Trophoblast cell (in vitro differentiated cells and primary cell): Measurements from ENCODE around the gene CABP4.

ENCODE experiments used
- DNase-seq, 2 donors: peaks; one replicate each; pipeline ENCODE4 v3.0.0-alpha.2; 2016
- H2AFZ ChIP-seq: 2 replicates; pipeline ENCODE4 v1.6.1; 2013; ENCODE audit warnings: low read length, moderate library complexity, mild to moderate bottlenecking; ENCODE audit not compliant: insufficient read depth, poor library complexity
- H2AK5ac ChIP-seq: 2 replicates; pipeline ENCODE4 v1.6.1; 2013; ENCODE audit warnings: mild to moderate bottlenecking, low read length
- H2BK120ac ChIP-seq: 2 replicates; pipeline ENCODE4 v1.6.1; 2013; ENCODE audit warnings: low read length, mild to moderate bottlenecking, moderate library complexity; ENCODE audit not compliant: insufficient read depth, poor library complexity
- H2BK12ac ChIP-seq: 2 replicates; pipeline ENCODE4 v1.6.1; 2013; ENCODE audit warnings: mild to moderate bottlenecking, low read length, moderate library complexity
- H2BK5ac ChIP-seq: 2 replicates; pipeline ENCODE4 v1.6.1; 2013; ENCODE audit warnings: low read length, low read depth, moderate library complexity, mild to moderate bottlenecking; ENCODE audit not compliant: poor library complexity
- H3K14ac ChIP-seq: 2 replicates; pipeline ENCODE4 v1.6.1; 2013; ENCODE audit warnings: mild to moderate bottlenecking, low read length
- H3K18ac ChIP-seq: 2 replicates; pipeline ENCODE4 v1.6.1; 2013; ENCODE audit warnings: mild to moderate bottlenecking, low read length
- H3K23ac ChIP-seq: 2 replicates; pipeline ENCODE4 v1.6.1; 2013; ENCODE audit warnings: low read length
- H3K27ac ChIP-seq: 2 replicates; pipeline ENCODE4 v1.5.1; 2013; ENCODE audit warnings: low read depth, mild to moderate bottlenecking, inconsistent platforms, low read length, moderate library complexity
- H3K27me3 ChIP-seq: 2 replicates; pipeline ENCODE4 v1.6.1; 2013; ENCODE audit warnings: inconsistent platforms, mild to moderate bottlenecking, low read length, moderate library complexity; ENCODE audit not compliant: insufficient read depth
- H3K36me3 ChIP-seq, 2 experiments: 1 replicate in 1 of 2; 2 replicates in 1 of 2; pipeline ENCODE4 v1.6.1; 2013; ENCODE audit warnings: low read length in 2 of 2, mild to moderate bottlenecking in 2 of 2, moderate library complexity in 1 of 2; ENCODE audit not compliant: insufficient read depth in 2 of 2, control insufficient read depth in 1 of 2
- H3K4ac ChIP-seq: 2 replicates; pipeline ENCODE4 v1.6.1; 2013; ENCODE audit warnings: low read depth, mild to moderate bottlenecking, low read length, moderate library complexity
- H3K4me1 ChIP-seq, 2 experiments: 1 replicate in 1 of 2; 2 replicates in 1 of 2; pipeline ENCODE4 v1.6.1; 2013; ENCODE audit warnings: low read length in 2 of 2, mild to moderate bottlenecking in 2 of 2, moderate library complexity in 1 of 2; ENCODE audit not compliant: insufficient read depth in 2 of 2, control insufficient read depth in 1 of 2
- H3K4me2 ChIP-seq: 2 replicates; pipeline ENCODE4 v1.6.1; 2013; ENCODE audit warnings: inconsistent platforms, mild to moderate bottlenecking, low read length, moderate library complexity
- H3K4me3 ChIP-seq: 2 replicates; pipeline ENCODE4 v1.5.1; 2013; ENCODE audit warnings: mild to moderate bottlenecking, low read depth, low read length, inconsistent platforms
- H3K79me1 ChIP-seq: one replicate; pipeline ENCODE4 v1.6.1; 2013; ENCODE audit warnings: low read length
- H3K79me2 ChIP-seq: 2 replicates; pipeline ENCODE4 v1.6.1; 2013; ENCODE audit warnings: low read length, mild to moderate bottlenecking; ENCODE audit not compliant: control insufficient read depth, insufficient read depth, poor library complexity
- H3K9ac ChIP-seq: 2 replicates; pipeline ENCODE4 v1.6.1; 2013; ENCODE audit warnings: mild to moderate bottlenecking, low read length
- H3K9me3 ChIP-seq: 2 replicates; pipeline ENCODE4 v1.6.1; 2013; ENCODE audit warnings: low read depth, mild to moderate bottlenecking, control low read depth, inconsistent platforms, low read length; ENCODE audit not compliant: insufficient read depth
- H4K12ac ChIP-seq: 2 replicates; pipeline ENCODE4 v1.6.1; 2013; ENCODE audit warnings: low read depth, mild to moderate bottlenecking, low read length, moderate library complexity
- H4K8ac ChIP-seq: 2 replicates; pipeline ENCODE4 v1.6.1; 2013; ENCODE audit warnings: low read depth, mild to moderate bottlenecking, low read length, moderate library complexity
- H4K91ac ChIP-seq: one replicate; pipeline ENCODE4 v1.6.1; 2013; ENCODE audit warnings: low read depth, mild to moderate bottlenecking, low read length, moderate library complexity
- WGBS: extraction: QIAGEN DNeasy Blood & Tissue Kit; methylation state at CpG from one replicate; pipeline ENCODE4 v1.1.7; 2013; ENCODE audit warnings: missing lambda C conversion rate; ENCODE audit not compliant: insufficient read length, insufficient coverage; ENCODE audit errors: extremely low coverage; 5-methylcytosine and 5-hydroxymethylcytosine counted together

CABP4 gene

DNA sequence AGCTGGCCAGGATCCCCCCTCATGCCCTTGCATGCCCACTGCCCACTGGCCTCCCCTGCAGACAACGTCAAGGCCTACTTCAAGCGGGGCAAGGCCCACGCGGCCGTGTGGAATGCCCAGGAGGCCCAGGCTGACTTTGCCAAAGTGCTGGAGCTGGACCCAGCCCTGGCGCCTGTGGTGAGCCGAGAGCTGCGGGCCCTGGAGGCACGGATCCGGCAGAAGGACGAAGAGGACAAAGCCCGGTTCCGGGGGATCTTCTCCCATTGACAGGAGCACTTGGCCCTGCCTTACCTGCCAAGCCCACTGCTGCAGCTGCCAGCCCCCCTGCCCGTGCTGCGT lies 35.5 kb downstream of the CABP4 start:
- no CpG with 5 or more reads among the region's 15 CpGs for WGBS
- Histone ChIP-seq H3K9me3 (no peaks in the 10 kb centered on the region), H3K14ac (no peak overlapping the region), H3K18ac (no peak overlapping the region), H4K12ac (no peak overlapping the region), H2BK5ac (no peak overlapping the region), H2BK12ac (no peak overlapping the region), H3K79me2 (no peaks in the 10 kb centered on the region), H3K4me1 (no peaks in the 10 kb centered on the region), H4K91ac (no peak overlapping the region), H2AK5ac (no peak overlapping the region), H3K27me3 (no peaks in the 10 kb centered on the region), H2BK120ac (no peak overlapping the region), H3K27ac (no peak overlapping the region), H3K4me3 (no peak overlapping the region), H3K23ac (no peak overlapping the region), H4K8ac (no peak overlapping the region), H2AFZ (no peak overlapping the region), H3K79me1 (no peaks in the 10 kb centered on the region), H3K4me2 (no peak overlapping the region), H3K4ac (no peak overlapping the region), H3K36me3 (peaks cover 71 to 73% of the 10 kb centered on the region in 2 experiments), H3K9ac (no peak overlapping the region)
- no peak for DNase-seq

DNA sequence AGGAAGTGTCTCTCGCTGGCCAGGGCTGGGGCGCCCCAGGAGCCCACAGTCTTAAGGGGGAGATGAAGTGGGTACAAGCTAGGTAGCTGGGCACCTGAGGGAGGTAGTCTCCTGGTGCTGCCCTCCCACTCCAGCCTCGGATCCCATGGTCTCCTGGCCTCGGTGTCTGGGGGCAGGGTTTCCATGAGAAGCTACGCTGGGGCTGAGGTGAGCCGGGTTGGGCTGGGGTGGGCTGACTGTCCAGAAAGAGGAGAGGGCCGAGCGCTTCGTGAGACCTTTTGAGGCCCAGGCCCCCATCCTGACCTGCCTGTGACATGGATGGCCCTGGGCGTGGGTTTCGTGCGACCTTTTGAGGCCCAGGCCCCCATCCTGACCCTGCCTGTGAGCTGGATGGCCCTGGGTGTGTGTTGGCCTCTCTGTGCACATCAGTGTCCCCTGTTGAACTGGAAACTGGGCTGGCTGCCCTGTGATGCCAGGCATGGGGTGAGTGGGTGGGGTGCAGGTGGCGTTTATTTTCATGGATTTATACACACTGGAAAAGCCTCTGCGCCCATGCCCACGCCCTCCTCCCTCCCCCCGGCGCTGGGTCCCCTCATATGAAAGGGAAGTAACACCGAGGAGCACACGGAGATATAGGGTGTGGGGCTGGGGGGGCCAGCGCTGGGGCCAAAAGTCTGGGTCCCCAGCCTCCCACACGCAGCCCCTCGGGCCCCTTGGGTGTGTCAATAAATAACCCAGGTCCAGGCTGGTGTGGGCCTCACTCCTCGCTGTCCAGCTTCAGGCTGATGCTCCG lies 36.3 kb downstream of the CABP4 start:
- H2BK12ac ChIP-seq = no peak overlapping the region
- no peak overlapping the region for H2AK5ac ChIP-seq
- no CpG with 5 or more reads among the region's 24 CpGs for WGBS
- no peak overlapping the region for H4K8ac ChIP-seq
- H3K9ac ChIP-seq = no peak overlapping the region
- peaks cover 78 to 80% of the 10 kb centered on the region in 2 experiments for H3K36me3 ChIP-seq
- H2AFZ ChIP-seq = no peak overlapping the region
- H4K91ac ChIP-seq = no peak overlapping the region
- no peak for DNase-seq
- no peaks in the 10 kb centered on the region for H3K79me1 ChIP-seq
- no peaks in the 10 kb centered on the region for H3K9me3 ChIP-seq
- no peak overlapping the region for H3K4me2 ChIP-seq
- H3K27me3 ChIP-seq = no peaks in the 10 kb centered on the region
- H3K79me2 ChIP-seq = no peaks in the 10 kb centered on the region
- no peak overlapping the region for H2BK5ac ChIP-seq
- no peak overlapping the region for H3K27ac ChIP-seq
- no peak overlapping the region for H4K12ac ChIP-seq
- no peak overlapping the region for H2BK120ac ChIP-seq
- no peak overlapping the region for H3K23ac ChIP-seq
- H3K4me3 ChIP-seq = no peak overlapping the region
- no peak overlapping the region for H3K14ac ChIP-seq
- no peaks in the 10 kb centered on the region for H3K4me1 ChIP-seq
- no peak overlapping the region for H3K4ac ChIP-seq
- H3K18ac ChIP-seq = no peak overlapping the region

DNA sequence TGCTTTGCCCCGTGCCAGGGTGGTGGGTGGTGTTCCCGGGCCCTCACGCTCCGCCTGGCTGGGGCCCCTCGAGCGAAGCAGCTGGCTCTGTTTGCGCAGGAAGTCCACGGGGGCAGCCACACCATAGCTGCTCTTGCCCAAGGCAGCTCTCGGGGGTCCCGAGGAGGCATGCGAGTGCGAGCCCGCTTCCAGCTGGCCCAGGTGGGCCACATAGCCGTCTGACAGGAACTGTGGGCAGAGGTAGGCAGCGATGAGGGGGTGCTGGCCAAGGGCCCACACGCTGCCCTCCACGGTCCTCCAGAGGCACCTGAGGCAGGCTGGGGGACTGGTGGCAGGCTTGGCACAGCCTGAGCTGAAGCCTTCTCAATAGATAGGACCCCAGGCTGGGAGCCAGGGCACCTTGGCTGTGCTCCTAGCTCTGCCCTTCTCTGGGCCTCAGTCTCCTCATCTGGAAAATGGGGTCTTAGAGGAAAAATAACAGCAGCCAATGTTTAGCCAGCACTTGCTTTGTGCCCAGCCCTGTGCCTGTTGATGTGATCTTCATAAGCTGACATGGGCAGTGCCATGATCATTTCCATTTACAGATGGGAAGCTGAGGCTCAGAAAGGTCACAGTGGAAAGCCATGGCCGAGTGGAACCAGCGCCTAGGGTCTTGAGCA lies 37.0 kb downstream of the CABP4 start:
- H3K27me3 ChIP-seq = no peaks in the 10 kb centered on the region
- H3K4me1 ChIP-seq = no peaks in the 10 kb centered on the region
- no peak overlapping the region for H3K9ac ChIP-seq
- H3K14ac ChIP-seq = no peak overlapping the region
- H3K23ac ChIP-seq = no peak overlapping the region
- H2AK5ac ChIP-seq = no peak overlapping the region
- no peak overlapping the region for H3K4me3 ChIP-seq
- no peak overlapping the region for H4K12ac ChIP-seq
- no peaks in the 10 kb centered on the region for H3K9me3 ChIP-seq
- H3K79me2 ChIP-seq = no peaks in the 10 kb centered on the region
- H3K18ac ChIP-seq = no peak overlapping the region
- no peak overlapping the region for H3K27ac ChIP-seq
- no peak overlapping the region for H3K4ac ChIP-seq
- H3K36me3 ChIP-seq = peaks cover 84% of the 10 kb centered on the region in 2 experiments
- H2BK5ac ChIP-seq = no peak overlapping the region
- H2BK120ac ChIP-seq = no peak overlapping the region
- H4K8ac ChIP-seq = no peak overlapping the region
- no peak overlapping the region for H4K91ac ChIP-seq
- WGBS = no CpG with 5 or more reads among the region's 19 CpGs
- no peak overlapping the region for H3K4me2 ChIP-seq
- H2BK12ac ChIP-seq = no peak overlapping the region
- H2AFZ ChIP-seq = no peak overlapping the region
- H3K79me1 ChIP-seq = no peaks in the 10 kb centered on the region
- DNase-seq = no peak

DNA sequence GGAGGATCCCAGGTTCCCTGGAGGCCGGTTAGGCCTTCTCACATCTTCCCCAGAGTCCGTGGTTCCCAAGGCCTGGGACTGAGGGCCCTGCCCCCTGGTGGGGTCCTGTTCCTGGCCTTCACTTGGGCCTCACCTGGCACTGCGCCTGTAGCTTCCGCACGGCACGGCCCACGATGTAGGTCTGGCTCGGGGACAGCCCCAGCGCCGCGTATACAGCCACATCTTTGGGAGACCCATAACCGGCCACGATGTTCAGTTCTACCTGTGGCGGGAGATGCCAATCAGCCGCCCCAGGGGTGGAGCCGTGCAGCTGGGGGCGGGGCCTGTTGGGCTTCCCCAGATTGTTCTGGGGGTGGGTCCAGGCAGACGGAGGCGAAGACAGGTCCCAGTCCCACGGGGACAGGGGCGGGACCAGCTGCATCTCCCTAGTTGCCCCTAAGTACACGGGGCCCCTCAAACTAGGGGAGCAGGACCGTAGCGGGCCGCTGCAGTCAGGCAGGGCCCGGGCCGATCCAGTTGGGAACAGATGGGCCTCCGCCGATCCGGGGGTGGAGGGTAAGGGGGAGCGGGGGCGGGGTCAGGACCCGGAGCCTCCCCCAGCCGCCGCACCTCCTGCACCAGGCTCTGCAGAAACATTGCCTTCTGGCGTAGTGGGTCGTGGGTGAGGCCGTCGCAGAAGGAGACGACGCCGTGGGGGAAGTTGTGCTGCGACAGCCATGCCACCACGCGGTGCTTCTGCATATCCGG lies 37.8 kb downstream of the CABP4 start:
- Histone ChIP-seq H2AK5ac (no peak overlapping the region), H3K9ac (no peak overlapping the region), H3K18ac (no peak overlapping the region), H3K27me3 (no peaks in the 10 kb centered on the region), H3K9me3 (no peaks in the 10 kb centered on the region), H4K12ac (no peak overlapping the region), H2BK12ac (no peak overlapping the region), H2AFZ (no peak overlapping the region), H3K4me1 (no peaks in the 10 kb centered on the region), H3K27ac (no peak overlapping the region), H3K36me3 (peaks cover 89 to 90% of the 10 kb centered on the region in 2 experiments), H2BK120ac (no peak overlapping the region), H3K4me2 (no peak overlapping the region), H3K14ac (no peak overlapping the region), H3K23ac (no peak overlapping the region), H4K91ac (no peak overlapping the region), H3K4ac (no peak overlapping the region), H3K79me1 (no peaks in the 10 kb centered on the region), H4K8ac (no peak overlapping the region), H3K79me2 (no peaks in the 10 kb centered on the region), H3K4me3 (no peak overlapping the region), H2BK5ac (no peak overlapping the region)
- DNase-seq = peak in 1 of 2 donors; percentile 4
- WGBS = no CpG with 5 or more reads among the region's 46 CpGs
